Tibial artery (tissue), 4 donors: ENCODE results near the gene SEMA3C.
A peak's percentile ranks its signal among the peaks of the same experiment; 100 is the strongest.

Experiments
- DNase-seq, 2 donors: peaks; one replicate each; pipeline ENCODE4 v3.0.0-alpha.2; 2019
- H3K27ac ChIP-seq, 2 donors: fragments of 200-600 bp; sonication (generic) in 1 of 2; 1 replicate in 1 of 2; 2 replicates in 1 of 2; pipeline ENCODE4 v1.5.1; 2018 to 2019; ENCODE audit warnings: mild to moderate bottlenecking in 1 of 2
- H3K27me3 ChIP-seq, 2 donors: fragments of 200-600 bp; sonication (generic) in 1 of 2; one replicate each; pipeline versions ENCODE4 v1.5.1 to v1.6.0; 2016 to 2019
- H3K36me3 ChIP-seq, 3 donors: fragments of 200-600 bp; sonication (generic) in 2 of 3; one replicate each; pipeline ENCODE4 v1.5.1; 2016 to 2019; ENCODE audit warnings: mild to moderate bottlenecking in 2 of 3
- H3K4me1 ChIP-seq, 4 donors: fragments of 200-600 bp; sonication (generic) in 2 of 4; 1 replicate in 3 of 4; 2 replicates in 1 of 4; pipeline ENCODE4 v1.5.1; 2016 to 2019
- H3K4me3 ChIP-seq, 2 donors: fragments of 200-600 bp; sonication (generic) in 1 of 2; 1 replicate in 1 of 2; 2 replicates in 1 of 2; pipeline ENCODE4 v1.5.1; 2018 to 2019; ENCODE audit warnings: mild to moderate bottlenecking in 2 of 2
- H3K9me3 ChIP-seq, 3 donors: fragments of 200-600 bp; sonication (generic) in 1 of 3; one replicate each; pipeline ENCODE4 v1.5.1; 2016 to 2019
- intact Hi-C: fragments of 100-400 bp; cut with DNase I; formaldehyde crosslinking; loops from one replicate; pipeline ENCODE4 v1.15.0; 2023; ENCODE audit warnings: low total_unique reads
- TF ChIP-seq, protein P1 (sequence below), 2 experiments: fragments of 200-600 bp in 1 of 2; fragments of 450-650 bp in 1 of 2; IDR thresholded peaks; one replicate each; pipeline ENCODE4 v1.5.1; 2017 to 2019; ENCODE audit warnings: antibody characterized with exemption in 2 of 2, mild to moderate bottlenecking in 1 of 2, moderate library complexity in 1 of 2

Gene SEMA3C

GRCh38 chr7:80708123-80708522 lies 210.7 kb downstream of the SEMA3C start:
- Histone ChIP-seq H3K36me3 (no peaks in the 10 kb centered on the region), H3K27me3 (no peaks in the 10 kb centered on the region), H3K27ac (no peak overlapping the region), H3K4me3 (no peak overlapping the region), H3K4me1 (no peaks in the 10 kb centered on the region), H3K9me3 (no peaks in the 10 kb centered on the region)
- intact Hi-C loops = no loop called here
- DNase-seq = no peak
- TF ChIP-seq, protein P1, sequence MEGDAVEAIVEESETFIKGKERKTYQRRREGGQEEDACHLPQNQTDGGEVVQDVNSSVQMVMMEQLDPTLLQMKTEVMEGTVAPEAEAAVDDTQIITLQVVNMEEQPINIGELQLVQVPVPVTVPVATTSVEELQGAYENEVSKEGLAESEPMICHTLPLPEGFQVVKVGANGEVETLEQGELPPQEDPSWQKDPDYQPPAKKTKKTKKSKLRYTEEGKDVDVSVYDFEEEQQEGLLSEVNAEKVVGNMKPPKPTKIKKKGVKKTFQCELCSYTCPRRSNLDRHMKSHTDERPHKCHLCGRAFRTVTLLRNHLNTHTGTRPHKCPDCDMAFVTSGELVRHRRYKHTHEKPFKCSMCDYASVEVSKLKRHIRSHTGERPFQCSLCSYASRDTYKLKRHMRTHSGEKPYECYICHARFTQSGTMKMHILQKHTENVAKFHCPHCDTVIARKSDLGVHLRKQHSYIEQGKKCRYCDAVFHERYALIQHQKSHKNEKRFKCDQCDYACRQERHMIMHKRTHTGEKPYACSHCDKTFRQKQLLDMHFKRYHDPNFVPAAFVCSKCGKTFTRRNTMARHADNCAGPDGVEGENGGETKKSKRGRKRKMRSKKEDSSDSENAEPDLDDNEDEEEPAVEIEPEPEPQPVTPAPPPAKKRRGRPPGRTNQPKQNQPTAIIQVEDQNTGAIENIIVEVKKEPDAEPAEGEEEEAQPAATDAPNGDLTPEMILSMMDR (IDR thresholded peaks at IDR 0.05) = no peak

DNA sequence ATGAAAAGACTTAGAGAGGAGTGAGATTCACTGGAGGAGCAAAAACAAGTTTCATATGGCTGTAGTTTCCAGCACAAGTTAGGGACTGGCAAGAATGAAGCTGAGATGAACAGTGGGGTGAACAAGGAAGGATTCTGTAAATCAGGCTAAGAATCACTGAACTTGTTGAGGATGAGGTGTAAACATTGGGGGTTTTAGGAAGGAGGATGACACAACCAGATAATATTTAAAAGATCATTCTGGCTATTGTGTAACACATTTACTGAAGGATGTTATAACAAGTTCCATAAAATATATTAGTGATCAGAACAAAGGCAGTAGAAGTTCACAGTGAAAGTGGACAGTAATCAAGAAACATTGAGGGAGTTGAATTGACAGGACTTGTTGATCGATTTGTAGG lies 211.5 kb downstream of the SEMA3C start:
- no peaks in the 10 kb centered on the region for H3K36me3 ChIP-seq
- no peak overlapping the region for H3K4me3 ChIP-seq
- H3K27me3 ChIP-seq = no peaks in the 10 kb centered on the region

GRCh38 chr7:80705130-80705781 lies 213.6 kb downstream of the SEMA3C start:
- DNase-seq = no peak
- intact Hi-C loops = no loop called here

More for the DNA sequence above, 211.5 kb downstream of the SEMA3C start:
- H3K27ac ChIP-seq = no peak overlapping the region
- no peak for DNase-seq
- no peaks in the 10 kb centered on the region for H3K4me1 ChIP-seq
- H3K9me3 ChIP-seq = no peaks in the 10 kb centered on the region
- intact Hi-C loops = no loop called here
- TF ChIP-seq, protein P1 (IDR thresholded peaks at IDR 0.05) = no peak

GRCh38 chr7:80703272-80703671 lies 215.6 kb downstream of the SEMA3C start:
- Histone ChIP-seq H3K36me3 (no peaks in the 10 kb centered on the region), H3K4me3 (no peak overlapping the region), H3K9me3 (no peaks in the 10 kb centered on the region), H3K27me3 (no peaks in the 10 kb centered on the region), H3K4me1 (peaks cover 0 to 11% (median 2%) of the 10 kb centered on the region in 4 donors), H3K27ac (no peak overlapping the region)
- intact Hi-C loops = no loop called here
- TF ChIP-seq, protein P1 (IDR thresholded peaks at IDR 0.05) = no peak
- DNase-seq = no peak

More at GRCh38 chr7:80705130-80705781, 213.6 kb downstream of the SEMA3C start:
- no peaks in the 10 kb centered on the region for H3K4me1 ChIP-seq
- H3K27me3 ChIP-seq = no peaks in the 10 kb centered on the region
- H3K36me3 ChIP-seq = no peaks in the 10 kb centered on the region
- H3K9me3 ChIP-seq = no peaks in the 10 kb centered on the region
- no peak overlapping the region for H3K4me3 ChIP-seq
- TF ChIP-seq, protein P1 (IDR thresholded peaks at IDR 0.05) = no peak
- no peak overlapping the region for H3K27ac ChIP-seq

- TF ChIP-seq, protein P1 (IDR thresholded peaks at IDR 0.05) = no peak
- H3K4me1 ChIP-seq = peaks cover 0 to 11% (median 2%) of the 10 kb centered on the region in 4 donors
- no peak overlapping the region for H3K4me3 ChIP-seq
- H3K27me3 ChIP-seq = no peaks in the 10 kb centered on the region
- intact Hi-C loops = loop anchor here (2.0 kb wide), 1 partner anchor 771 kb away; no protein-coding TSS in a partner anchor
- no peak for DNase-seq
- H3K36me3 ChIP-seq = no peaks in the 10 kb centered on the region
- H3K27ac ChIP-seq = peak overlapping the region in 1 of 2 donors; percentile 27
- H3K9me3 ChIP-seq = peaks cover 0 to 4% (median 0%) of the 10 kb centered on the region in 3 donors
Observed at GRCh38 chr7:80699721-80700256, 219.1 kb downstream of the SEMA3C start.
